Measurements from ENCODE around the gene OR2T4.

Gene OR2T4, protein sequence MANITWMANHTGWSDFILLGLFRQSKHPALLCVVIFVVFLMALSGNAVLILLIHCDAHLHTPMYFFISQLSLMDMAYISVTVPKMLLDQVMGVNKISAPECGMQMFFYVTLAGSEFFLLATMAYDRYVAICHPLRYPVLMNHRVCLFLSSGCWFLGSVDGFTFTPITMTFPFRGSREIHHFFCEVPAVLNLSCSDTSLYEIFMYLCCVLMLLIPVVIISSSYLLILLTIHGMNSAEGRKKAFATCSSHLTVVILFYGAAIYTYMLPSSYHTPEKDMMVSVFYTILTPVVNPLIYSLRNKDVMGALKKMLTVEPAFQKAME

GRCh38 chr1:248361121-248361715, at the start of gene OR2T4:
Gene OR2T4 (plus strand): TSS chr1:248361665. CDS start chr1:248361665, 0 bp downstream.
- DNase-seq, result no peak

GRCh38 chr1:248316796-248317195, 44.7 kb upstream of the OR2T4 start:
- DNase-seq, result no peak

DNA sequence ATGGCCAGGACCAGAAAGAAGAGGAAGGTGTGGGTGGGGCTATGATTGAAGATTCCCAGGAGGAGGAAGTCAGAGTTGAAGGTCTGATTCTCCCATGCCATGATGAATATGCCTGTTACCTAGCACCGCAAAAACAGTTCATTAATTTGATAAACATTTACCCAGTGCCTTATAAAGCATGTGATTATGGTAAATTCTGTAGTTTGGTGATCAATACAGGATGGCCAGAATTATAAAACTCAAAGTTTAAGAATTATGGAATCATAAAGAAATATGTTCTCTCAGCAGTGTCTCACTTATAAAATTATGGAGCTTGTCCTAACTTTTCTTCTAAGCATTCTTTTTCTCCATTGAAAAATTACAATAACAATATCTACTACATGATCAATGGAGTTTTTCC, 37.0 kb upstream of the OR2T4 start, which contains the start of gene OR2M7:
OR2M7 (minus strand) TSS at position 101 of the 400 bp plus-strand sequence; CDS start at position 101, 0 bp downstream.
- no peak for DNase-seq

- DNase-seq, result no peak
These were observed 18.0 kb upstream of the OR2T4 start for GRCh38 chr1:248343451-248343850.

- DNase-seq, result no peak
These were observed 13.0 kb upstream of the OR2T4 start, which contains the start of gene OR14C36 for GRCh38 chr1:248348475-248348874. Gene OR14C36 (plus strand): TSS chr1:248348775. CDS start chr1:248348775, 0 bp downstream.

DNA sequence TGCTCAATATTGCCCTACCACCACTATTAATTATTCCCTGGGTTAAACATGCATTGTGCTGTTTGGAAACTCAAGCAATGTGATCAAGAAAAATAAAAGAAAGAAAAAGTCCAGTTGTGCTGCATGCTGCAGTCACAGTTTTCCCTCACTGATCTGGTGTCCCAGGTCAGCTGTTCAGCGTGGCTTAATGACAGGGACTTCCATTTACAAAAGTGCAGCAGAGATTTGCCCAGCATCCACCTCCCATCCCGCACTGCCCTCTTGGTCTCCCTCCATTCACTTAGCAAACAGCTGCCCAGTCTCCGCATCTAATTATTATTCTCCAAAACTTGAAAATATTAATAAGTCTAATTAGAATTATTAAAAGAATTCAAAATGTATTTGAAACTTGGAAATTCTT, 2.0 kb upstream of the OR2T4 start:
- DNase-seq, result no peak

GRCh38 chr1:248366609-248367008, 5.1 kb downstream of the OR2T4 start:
- DNase-seq, result no peak

DNA sequence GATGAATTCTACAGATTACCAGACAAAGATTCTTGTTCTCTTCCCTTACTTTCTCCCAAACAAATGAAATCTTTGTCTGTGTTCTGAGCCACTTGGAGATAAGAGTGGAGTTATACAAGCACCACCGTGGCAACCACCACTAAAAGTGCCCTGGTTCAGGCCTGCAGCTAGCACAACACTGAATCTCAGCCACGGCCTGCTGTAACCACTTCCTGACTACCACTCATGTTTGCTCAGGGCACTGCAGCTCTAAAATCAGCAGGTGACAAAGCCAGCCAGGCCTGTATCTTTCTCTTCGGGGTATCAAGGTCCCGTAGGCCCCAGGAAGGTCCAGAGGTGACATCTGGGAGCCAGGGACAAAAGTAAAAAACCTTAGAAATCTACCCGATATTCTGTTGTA, 10.9 kb downstream of the OR2T4 start:
- no peak for DNase-seq

GRCh38 chr1:248373761-248374160, 12.3 kb downstream of the OR2T4 start:
- no peak for DNase-seq

DNA sequence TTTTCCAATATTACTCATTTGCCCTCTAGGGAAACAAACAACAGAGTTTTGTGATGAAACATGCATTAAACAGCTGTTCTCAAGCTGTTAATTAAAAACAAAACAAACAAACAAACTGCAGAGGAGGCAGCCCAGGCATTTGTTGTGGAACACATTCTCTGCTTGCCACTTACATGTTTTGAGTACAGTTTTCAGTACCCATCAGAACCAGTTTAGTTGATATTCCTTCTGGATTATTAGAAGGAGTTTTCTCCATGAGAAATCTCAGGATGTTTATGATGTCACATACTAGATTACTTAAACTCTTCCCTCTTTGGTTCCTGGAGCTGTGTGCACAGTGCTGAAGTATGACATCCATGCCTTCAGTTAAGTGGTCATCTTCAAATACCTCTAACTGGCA, 14.0 kb downstream of the OR2T4 start, which contains the start of gene OR2T6:
OR2T6 (plus strand) TSS at position 301 of the 400 bp plus-strand sequence. CDS start 11,863 bp downstream, outside the sequence.
- no peak for DNase-seq

- DNase-seq, result no peak
These were observed 15.5 kb downstream of the OR2T4 start for GRCh38 chr1:248376916-248377315.

DNA sequence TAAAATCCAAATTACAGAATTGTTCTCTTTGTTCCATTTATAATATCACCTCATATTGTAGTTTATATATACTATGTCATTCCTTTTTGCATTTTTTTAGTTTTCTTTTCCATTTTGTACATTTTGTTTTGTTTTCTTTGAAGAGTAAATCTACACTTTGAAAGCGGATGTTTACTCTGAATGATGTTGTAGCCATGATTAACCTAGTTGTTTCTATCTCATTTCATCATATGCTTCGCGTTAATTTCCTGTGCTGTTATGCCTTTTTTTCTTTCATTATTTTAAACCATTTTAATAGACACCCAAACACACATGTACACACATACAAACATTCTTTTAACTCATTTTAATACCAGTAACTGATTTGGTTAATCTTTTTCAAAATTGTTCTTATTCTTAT, 19.4 kb downstream of the OR2T4 start:
- DNase-seq, result no peak

DNA sequence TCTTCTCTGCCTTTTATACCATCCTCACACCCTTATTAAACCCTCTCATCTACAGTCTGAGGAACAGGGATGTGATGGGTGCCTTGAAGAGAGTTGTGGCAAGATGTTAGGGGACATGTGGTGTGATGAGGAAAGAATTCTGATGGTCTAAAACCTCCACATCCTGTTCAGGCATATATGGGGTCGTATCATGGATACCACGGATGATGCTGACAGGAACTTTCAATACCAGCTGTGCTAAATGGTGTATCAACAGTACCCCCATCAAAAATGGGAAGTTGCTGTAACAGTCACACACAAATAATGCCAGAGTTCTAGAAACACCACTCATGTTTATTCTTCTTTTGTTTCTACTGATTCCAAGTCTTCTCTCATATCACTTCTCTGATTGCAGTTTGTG, 27.0 kb downstream of the OR2T4 start:
- no peak for DNase-seq

DNA sequence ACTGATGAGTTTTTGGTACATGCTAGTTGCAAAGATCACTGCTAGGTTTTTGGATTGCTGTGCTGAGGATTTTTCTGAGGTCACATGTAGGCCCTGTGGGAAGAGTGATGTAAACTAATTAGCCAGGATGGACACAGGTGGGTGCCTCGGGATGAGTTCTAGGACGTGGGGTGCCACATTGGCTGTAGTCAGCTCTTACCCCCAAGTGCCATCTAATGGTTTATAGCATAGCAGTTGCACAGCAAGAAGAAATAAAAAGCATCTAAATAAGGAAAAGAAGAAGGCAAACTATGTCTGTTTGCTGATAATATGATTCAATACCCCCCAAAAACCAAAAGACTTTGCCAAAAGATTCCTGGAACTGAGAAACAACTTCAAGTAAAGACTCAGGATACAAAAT, 31.6 kb downstream of the OR2T4 start:
- no peak for DNase-seq

GRCh38 chr1:248402748-248403147, 41.3 kb downstream of the OR2T4 start, which contains the start of gene OR2T1:
Gene OR2T1 (plus strand): TSS chr1:248403048. CDS start chr1:248406148, 3,100 bp downstream.
- DNase-seq, result no peak

GRCh38 chr1:248404024-248404423, 42.6 kb downstream of the OR2T4 start:
- DNase-seq, result no peak

- DNase-seq, result no peak
These were observed 45.5 kb downstream of the OR2T4 start for GRCh38 chr1:248406721-248407692.

Measured in NCI-H510A (cell line).